Endometrial microvascular endothelial cells (primary cell): ENCODE measurements around the gene ARSG. TPM values are rescaled to one million over a fixed set of nuclear protein-coding genes. Genes with fewer than 3 reads are reported as not detected.
"Not testable (repeated sequence)": the region's sequence is repeated elsewhere in the genome, so short reads cannot be mapped to it uniquely, and the experiment has no call there.

Experiments used
- in situ Hi-C: cut with HindIII; loops from 2 replicates; pipeline ENCODE4 v1.10.0; 2017; ENCODE audit warnings: low sequenced_read_pairs, low pct_unique_long_range_greater_than_20kb; ENCODE audit errors: inconsistent ontology term
- total RNA-seq: library from RNA; depleted of rRNA; stranded (reverse); fragments of >200 nt; gene quantifications from one replicate; pipeline ENCODE4 v1.2.3, GENCODE V29; 2015; ENCODE audit errors: inconsistent ontology term

ARSG gene
- total RNA-seq, 1 donor from 2014 or later: 4.7 TPM

DNA sequence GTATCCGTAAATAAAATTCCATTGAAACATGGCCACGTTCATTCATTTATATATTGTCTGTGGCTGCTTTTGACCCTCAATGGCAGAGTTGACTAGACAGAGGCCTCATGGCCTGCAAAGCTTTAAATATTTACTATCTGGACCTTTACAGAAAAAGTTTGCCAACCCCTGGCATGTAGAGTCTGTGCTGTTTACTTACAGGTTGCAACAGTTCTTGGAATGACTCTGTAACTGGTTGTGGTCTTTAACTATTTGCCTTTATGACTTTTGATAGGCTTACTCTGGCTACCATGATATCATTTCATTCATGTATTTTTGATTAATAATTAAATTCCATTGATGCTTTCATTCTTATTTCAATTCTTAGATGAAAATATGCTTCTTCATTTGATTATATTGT lies 25.5 kb upstream of the ARSG start:
- in situ Hi-C loops: not testable (repeated sequence)

DNA sequence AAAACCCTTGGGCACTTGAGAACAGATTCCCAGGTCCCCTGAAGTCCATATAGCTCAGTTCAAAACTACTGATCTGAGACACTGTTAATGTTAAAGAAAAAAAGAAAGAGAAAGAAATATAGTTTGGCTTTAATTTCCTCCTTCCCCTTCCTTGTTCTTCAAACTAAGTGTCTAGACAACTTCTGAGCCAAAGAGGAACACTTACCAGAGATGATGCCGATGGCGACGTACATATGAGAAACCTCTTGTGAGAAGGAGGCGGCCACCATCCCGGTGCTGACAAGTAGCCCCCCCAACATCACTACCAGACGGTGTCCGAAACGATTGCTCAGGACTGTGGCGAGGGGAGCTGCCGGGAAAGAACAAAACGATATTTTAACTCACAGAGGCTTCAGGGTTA lies 17.6 kb upstream of the ARSG start:
- in situ Hi-C loops: no loop called here

DNA sequence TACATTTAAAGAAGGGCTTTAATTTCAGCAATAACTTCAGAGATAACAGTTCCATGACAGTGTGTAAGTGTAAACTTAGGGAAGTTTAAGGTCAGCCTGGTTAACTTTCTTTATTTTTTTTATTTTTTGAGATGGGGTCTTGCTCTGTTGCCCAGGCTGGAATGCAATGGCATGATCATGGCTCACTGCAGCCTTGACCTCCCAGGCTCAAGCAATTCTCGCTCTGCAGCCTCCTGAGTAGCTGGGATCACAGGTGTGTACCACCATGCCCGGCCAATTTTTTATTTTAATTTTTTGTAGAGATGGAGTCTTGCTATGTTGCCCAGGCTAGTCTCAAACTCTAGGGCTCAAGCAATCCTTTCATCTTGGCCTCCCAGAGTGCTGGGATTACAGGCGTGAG lies 15.0 kb upstream of the ARSG start:
- in situ Hi-C loops: not testable (repeated sequence)

DNA sequence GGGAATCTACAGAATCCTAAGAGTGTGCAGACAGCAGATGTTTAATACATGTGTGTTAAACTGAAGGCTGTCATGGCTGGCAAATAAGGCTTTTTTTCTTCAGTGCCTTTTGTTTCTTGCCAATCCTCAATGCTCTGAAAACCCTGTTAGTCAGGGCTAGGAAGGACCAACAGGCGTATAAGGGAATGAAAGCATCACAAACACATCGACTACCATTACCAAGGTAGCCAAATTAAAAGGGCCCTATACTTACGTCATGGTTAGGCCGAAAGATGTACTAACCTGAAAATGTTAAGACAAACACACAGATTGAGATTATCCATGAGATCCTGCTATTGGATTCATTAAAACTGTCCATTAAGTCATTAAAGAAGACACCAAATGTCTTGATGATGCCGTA lies 13.5 kb upstream of the ARSG start:
- in situ Hi-C loops: no loop called here

DNA sequence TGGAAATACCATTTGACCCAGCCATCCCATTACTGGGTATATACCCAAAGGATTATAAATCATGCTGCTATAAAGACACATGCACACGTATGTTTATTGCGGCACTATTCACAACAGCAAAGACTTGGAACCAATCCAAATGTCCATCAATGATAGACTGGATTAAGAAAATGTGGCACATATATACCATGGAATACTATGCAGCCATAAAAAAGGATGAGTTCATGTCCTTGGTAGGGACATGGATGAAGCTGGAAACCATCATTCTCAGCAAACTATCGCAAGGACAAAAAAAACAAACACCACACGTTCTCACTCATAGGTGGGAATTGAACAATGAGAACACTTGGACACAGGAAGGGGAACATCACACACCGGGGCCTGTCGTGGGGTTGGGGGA lies 9.3 kb upstream of the ARSG start:
- in situ Hi-C loops: not testable (repeated sequence)

DNA sequence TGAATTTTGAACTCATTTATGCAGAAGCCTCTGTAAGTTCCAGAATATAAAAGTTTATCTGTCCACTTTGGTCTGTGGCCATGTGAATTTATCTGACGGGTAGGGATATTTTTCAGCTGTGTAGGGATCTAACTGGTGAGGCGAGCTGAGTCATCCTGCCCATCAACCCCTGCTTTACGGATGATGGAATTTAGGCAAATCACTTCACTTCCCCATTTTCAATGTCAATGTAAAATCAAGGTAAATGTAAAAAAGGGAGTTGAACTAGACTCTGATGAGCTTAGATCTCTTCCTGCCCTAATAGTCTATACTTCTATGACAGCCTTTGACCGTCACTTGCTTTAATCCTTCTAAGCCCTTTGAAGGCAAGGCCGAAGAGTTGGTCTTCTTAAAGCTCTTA lies 2.9 kb upstream of the ARSG start:
- in situ Hi-C loops: no loop called here

DNA sequence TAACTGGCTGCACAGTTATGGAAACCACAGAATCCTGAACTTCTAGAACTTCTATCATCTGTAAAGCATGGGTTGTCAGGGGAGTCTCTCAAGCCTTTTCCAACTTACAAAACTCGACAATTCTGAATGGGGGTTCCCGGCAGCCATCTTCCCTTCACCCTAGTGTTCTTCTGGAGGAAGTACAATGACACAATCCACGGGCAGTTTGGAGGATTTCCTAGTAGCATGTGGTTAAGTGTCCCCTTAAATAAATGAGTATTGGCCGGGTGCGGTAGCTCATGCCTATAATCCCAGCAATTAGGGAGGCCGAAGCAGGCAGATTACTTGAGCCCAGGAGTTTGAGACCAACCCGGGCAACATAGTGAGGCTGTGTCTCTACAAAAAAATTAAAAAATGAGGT lies 2.5 kb upstream of the ARSG start:
- in situ Hi-C loops: no loop called here

DNA sequence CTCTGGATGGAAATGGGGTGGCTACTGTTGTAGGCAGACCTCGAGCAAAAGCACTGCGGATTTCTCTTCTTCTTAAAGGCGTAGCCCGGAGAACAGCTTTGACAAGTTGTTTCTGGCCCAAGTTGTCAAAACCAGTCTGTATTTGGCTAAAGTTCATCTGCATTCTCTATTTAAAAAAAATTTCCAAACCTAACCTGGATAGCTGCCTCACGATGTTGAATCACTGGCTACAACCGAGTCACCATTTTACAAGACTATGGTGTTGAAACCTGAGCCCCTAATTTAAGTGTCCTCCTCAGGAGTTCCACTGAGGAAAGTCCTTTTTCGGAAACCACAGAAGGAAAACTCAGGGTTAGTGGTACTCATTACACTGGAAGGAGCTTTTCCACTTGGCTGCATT lies 1.8 kb upstream of the ARSG start:
- in situ Hi-C loops: no loop called here

DNA sequence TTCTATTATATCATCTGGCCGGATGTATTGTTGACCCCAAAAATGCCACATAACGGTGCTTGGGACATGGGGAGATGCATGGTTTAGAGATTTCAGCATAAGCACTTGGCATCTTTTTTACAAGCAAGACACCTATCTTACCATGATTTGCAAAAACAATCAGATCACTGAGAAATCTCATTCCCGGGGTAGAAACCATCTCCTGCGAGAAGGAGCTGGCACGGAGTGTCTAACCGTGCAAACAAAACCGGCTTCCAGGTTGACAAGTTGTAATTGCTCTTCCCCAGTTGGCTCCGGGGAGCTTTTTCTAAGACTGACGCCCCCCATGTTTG lies 1.4 kb upstream of the ARSG start:
- in situ Hi-C loops: no loop called here

DNA sequence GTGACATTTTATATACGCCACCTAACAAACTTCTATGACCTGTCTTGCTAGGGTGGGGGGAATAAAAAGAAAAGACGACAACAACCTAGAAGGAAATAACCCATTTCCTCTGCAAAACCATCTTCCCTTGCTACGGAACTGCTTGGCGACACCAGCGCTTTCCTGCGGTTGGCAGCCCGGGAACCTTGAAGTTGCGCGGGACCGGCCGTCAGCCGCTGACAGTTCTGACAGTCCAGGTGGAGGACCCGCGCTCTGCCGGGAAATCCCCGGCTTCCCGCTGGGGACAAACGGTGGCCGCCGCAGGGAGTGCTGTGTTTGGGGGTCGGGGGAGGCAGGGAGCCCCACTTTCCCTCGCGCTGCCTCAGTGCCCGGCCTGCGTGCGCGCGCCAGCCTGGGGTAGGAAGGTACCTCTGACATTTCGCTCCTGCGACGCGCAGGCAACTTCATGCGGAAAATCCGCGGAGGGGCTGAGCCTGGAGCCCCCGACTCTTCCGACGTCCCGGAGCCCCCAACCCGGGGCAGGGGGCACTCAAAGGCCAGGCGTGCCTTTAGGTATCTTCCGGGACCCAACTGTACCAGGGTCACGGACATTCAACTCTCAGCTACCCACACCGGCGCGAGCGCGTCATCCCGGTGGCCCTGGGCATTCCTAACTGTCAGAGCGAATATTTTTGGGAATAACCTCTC lies 884 bp upstream of the ARSG start:
- in situ Hi-C loops: no loop called here

DNA sequence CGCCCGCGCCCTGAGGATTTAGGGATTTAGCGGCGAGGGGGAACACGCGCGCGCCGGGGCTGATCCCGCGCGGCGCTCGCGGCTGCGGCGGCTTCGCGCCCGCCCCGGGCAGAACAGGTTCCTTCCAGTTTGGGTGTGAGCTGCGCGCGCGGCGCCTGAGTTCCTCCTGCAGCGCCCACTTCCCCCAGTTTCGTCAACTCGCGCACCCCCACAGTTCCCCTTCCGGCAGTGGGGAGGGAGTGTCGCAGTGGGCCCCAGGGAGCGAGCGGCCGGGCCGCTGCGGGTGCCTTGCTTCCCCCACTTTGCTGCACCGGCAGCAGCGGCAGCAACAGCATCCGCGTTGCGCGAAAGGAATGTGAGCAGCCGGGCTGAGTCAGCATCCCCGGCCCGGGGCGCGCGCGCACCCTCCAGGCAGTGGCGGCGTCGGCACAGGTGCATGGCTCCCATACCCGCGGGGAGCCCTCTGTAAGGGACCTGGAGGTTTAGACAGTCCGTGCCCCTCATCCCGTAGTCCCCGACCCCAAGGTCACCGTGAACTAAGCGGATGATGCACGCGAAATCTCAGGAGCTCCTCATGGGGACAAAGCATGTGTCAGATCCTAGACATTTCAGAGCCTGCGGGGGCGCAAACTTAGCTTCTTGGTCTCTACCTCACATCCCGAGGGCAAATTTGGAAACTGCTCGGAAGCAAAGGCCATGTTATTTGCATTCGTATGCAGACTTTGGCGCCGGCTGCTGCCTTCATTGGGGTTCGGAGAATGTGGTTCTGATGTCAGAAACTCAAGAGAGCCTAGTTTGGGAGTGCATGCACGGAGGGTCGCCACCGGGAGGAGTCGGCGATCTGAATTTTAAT lies 767 bp downstream of the ARSG start:
- in situ Hi-C loops: no loop called here

DNA sequence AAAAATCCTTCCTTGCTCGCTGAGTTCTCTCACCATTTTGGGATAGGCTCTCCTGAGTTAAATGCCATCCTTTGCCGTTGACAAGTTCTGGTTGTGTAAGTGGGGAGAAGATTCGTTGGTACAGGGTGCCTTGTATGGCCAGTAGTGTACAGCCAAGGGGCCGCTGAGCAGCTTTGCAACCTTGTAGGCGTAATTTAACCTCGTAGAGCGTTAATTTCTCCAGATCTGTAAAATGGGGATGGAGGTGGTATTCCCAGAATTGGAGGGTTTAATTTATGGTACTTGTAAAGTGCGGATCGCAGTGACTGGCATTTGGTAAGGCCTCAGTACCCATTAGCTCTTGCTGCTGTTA lies 1.4 kb downstream of the ARSG start:
- in situ Hi-C loops: no loop called here

DNA sequence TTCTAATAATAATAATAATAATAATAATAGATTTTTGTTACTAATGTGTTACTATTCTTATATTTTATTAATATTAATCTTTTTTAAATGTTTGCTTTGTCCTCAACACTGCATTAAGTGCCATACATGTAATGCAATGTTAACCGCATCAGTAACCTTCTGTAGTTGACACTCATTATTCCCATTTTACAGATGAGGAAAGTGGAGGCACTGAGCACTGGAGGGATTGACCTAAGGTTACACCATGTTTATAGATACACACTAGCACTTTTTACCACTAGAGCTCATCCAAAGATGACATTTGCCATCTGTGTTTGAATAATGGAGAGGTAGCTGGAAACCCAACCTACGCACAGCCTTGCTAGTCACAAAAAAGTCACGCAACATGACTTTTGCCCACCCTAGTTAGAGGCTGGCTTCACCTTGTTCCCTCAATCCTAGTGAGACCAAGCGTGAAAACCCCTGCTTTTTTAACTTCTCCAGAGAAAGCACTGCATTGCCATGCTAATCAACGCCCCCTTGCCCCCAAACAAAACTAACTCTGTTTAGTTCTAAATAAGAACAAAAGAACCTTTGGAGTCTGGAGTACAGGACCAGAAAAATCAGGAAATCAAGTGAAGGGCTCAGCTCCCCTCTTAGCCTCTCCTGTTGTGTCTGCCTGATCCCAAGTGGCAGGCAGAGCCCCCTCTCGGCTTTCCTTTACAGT lies 2.3 kb downstream of the ARSG start:
- in situ Hi-C loops: no loop called here

DNA sequence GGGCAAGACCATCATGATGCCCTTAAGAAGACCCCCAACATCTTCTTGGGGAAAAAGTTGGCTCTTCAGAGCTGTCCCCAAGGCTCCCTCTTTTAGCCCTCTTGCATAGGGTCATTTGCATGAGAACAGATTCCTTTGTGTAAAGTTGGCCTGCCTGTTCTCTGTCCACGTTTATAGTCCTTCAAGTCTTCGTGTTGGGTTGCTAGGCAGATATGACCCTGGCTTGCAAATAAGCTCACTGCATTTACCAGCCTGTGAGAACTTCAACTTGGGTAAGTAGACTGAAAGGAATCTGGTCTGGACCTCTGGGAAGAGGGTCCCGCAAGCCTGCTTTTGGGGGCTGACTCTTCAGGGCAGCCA lies 2.9 kb downstream of the ARSG start:
- in situ Hi-C loops: no loop called here

DNA sequence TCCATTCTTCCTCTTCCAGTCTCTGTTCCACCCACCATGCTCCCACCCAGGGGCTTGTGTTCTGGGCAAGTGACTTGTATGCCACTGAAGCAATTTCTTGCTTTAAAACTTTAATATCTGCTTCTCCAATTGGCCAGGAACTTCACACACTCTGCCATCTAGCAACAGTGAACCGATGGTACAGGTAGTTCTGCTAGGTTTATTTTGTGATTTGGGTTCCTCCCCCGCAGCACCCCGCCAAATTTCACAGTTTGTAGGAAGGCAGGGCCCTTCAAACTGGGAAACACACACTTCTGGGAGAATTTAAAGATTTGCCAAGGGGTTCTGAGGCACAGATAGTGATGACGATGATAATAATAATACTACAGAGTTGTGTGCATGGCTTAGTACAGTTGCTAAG lies 3.3 kb downstream of the ARSG start:
- in situ Hi-C loops: no loop called here

DNA sequence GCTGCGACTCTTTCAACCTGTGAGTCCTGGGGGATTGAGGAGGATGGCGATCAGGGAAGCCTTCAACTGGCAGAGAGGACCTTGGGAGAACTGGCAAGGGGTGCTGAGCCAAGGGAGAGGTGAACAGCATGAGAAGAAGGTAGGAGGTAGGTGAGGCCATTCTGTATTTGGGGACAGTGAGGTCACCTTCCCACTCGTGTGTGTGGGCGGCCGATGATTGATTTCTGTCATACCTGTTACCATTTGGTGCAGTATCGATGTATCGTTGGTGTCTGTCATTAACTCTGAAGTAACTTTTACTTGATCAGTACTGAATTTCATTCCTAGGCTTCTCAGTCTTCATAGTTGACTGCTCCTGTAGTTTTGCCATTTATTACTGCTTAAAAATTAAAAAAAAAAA lies 3.8 kb downstream of the ARSG start:
- in situ Hi-C loops: no loop called here

DNA sequence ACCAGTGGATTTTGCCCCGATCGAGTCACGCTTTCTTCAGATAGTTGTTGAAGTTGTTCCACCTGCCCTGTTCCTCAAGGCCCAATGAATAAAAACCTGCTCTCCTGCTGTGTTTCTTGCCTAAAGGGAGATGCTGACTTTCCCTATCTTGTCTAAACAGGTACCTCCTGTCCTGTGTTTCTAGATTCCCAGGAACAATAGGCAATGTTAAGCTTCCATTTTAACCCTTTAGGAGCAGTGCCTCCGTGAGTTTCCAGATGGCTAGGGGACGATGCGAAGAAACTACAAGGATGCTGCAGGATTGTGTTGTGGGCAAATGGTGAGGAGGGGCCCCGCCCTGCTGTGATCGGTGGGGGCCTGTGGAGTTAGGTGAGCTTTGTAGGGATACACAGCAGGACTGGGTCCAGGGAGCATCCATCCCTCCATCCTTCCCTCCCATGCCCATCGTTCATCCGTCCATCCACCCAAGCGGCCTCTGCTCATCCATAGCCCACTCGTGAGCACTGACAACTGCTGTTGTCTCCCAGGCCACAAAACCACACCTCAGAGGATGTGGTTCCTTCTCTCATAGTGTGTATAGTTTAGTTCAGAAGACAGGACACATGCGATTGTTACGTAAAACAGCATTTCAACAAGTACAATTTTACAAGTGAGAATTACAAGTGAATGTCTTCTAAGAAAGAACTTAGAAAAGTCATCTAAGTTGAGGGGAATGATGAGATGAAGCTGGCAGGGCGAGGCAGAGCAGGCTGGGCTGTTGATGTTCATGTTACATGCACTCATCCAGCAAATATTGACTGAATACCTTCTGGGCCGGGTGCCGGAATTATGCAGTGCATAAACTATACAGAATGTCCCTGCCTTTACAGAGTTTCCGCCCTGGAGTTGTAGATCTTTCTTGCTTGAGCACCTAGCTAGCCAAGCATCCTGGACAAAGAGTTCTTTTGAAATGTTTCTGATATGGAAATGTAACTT lies 5.2 kb downstream of the ARSG start:
- in situ Hi-C loops: no loop called here

DNA sequence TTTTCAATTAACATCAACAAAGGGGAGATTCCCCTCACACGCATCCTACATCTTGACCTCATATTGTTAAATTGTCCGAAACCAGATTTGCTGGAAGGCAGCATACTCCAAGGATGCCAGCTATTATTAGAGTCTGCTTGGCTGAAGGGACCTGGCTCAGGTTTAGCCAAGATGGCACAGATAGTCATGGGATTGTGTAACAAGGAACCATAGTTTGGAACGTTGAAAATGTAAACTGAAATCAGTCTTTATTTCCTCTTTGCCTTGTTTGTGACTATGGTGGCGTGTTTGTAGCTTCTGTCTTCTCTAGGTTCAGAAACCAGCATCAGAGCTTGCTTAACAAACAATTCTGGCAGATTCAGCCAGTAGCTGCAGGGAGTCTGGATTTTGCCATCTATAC lies 5.9 kb downstream of the ARSG start:
- in situ Hi-C loops: no loop called here

DNA sequence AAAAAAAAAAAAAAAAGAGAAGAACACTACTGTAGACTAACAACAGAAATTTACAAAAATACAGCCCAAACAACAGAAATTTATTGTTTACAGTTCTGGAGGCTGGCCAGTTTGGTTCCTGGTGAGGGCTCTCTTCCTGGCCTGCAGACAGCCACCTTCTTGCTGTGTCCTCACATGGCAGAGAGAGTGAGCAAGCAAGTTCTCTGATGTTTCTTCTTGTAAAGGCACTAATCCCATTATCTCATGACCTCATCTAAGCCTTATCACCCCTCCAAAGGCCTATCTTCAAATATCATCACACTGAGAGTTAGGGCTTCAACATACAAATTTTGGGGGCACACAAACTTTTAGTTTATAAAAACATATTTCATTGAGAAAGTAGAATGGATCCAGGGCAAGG lies 7.3 kb downstream of the ARSG start:
- in situ Hi-C loops: no loop called here
